ENCODE measurements around the gene SFXN4.
A peak's percentile ranks its signal among the peaks of the same experiment; 100 is the strongest.
"Not testable (repeated sequence)": the region's sequence is repeated elsewhere in the genome, so short reads cannot be mapped to it uniquely, and the experiment has no call there.

SFXN4 gene

DNA sequence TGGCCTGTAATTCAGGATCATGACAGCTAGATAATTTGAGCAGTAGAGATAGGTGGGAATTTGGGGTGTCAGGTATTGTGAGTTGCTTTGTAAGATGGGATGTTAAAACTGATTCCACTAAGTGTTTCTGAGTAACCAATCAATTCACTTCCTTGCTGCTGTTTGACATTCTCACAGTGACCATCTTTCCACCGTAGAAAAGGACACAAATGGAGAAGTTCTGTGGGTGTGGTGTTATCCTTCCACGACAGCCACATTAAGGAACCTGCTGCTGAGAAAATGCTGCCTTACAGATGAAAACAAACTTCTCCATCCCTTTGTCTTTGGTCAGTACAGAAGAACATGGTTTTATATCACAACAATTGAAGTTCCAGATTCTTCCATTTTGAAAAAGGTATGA, 57.7 kb downstream of the SFXN4 start:
- DNase-seq (ENCODE audit: low read depth): not testable (repeated sequence)

DNA sequence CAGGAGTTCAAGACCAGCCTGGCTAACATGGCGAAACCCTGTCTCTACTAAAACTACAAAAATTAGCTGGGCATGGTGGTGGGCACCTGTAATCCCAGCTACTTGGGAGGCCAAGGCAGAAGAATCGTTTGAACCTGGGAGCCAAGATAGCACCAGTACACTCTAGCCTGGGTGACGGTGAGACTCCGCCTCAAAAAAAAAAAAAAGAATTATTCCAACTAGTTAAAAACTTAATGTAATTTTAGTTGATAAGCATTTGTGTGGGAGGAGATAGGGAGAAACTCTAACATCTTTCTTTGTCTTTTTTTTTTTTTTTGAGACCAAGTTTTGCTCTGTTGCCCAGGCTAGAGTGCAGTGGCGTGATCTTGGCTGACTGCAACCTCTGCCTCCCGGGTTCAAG, 58.4 kb downstream of the SFXN4 start:
- not testable (repeated sequence) for DNase-seq (ENCODE audit: low read depth)

DNA sequence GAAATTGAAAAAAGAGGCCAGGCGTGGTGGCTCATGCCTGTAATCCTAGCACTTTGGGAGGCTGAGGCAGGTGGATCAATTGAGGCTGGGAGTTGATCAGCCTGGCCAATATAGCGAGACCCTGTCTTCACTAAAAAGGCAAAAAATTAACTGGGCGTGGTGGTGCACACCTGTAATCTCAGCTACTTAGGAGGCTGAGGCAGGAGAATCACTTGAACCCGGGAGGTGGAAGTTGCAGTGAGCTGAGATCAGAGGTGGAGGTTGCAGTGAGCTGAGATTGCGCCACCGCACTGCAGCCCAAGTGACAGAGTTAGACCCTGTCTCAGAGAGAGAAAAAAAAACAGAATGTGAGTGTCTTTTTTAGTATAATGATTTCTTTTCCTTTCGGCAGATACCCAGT, 59.6 kb downstream of the SFXN4 start:
- DNase-seq (ENCODE audit: low read depth): not testable (repeated sequence)

DNA sequence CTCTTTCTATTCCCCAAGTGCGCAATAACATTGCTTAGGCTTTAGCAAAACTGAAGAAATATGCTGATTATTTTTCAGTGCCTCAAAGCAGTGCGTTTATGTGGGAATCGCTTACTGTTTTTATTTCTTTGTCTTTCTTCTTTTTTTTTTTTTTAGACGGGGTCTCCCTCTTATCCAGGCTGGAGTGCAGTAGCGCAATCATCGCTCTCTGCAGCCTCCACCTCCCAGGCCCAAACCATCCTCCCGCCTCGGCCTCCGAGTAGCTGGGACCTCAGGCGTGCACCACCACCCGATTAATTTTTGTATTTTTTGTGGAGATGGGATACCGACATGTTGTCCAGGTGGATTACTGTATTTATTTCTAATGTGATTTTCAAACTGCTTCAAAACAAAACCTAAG, 60.4 kb downstream of the SFXN4 start:
- no peak for DNase-seq (ENCODE audit: low read depth)

DNA sequence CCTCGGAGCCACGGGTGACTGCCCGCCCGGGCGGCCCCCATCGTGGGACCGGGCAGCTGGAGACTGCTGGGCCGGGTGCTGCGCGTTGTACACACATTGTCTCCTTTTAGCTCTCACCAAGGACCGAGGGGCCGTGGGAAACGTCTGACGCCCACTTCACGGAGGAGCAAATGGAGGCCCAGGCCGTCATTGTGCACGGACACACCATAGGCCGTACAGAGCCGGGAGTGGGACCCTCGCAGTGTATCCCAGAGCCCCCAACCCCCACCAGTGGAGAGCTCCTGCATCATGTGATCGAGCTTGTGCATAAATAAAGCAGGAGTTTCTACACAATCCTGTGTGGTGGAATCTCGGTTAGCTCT, 60.9 kb downstream of the SFXN4 start:
- DNase-seq (ENCODE audit: low read depth): no peak

DNA sequence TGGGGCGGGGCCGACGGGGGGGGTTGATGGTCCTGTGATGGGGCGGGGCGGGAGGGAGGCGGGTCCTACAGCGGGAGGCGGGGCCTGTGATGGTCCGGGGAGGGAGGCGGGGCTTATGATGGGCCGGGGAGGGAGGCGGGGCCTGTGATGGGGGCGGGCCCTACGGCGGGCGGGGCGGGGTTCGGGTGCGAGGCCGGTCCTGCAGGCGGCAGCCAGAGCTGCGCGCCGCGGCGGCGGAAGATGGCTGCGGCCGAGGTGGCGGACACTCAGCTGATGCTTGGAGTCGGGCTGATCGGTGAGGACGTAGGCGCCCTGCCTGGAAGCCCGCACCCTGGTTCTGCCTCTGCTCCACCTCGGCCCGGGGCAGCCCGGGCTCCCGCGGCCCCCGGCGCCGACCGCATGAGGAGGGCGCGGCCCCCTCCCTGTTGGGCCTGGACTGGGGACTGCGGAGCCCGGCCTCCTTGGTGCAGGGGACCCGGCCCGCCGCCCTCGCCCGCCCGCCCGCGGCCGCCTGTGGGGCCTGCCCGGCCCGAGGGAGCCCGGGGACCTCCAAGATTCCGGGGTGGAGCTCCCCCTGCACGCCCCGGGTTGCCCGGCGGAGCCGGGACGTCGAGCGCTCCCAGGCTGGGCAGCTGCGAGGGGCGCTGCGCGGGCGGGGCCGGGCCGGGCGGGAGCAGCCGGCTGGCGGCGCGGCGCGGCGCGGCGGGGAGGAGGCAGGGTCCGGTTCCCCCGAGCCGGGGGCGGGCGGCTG, 61.4 kb downstream of the SFXN4 start, which contains the start of gene DENND10:
TSS of gene DENND10 (plus strand) at position 211 of the 751 bp plus-strand sequence. CDS start at position 241, 30 bp downstream.
- peak; percentile 62 for DNase-seq (ENCODE audit: low read depth)

DNA sequence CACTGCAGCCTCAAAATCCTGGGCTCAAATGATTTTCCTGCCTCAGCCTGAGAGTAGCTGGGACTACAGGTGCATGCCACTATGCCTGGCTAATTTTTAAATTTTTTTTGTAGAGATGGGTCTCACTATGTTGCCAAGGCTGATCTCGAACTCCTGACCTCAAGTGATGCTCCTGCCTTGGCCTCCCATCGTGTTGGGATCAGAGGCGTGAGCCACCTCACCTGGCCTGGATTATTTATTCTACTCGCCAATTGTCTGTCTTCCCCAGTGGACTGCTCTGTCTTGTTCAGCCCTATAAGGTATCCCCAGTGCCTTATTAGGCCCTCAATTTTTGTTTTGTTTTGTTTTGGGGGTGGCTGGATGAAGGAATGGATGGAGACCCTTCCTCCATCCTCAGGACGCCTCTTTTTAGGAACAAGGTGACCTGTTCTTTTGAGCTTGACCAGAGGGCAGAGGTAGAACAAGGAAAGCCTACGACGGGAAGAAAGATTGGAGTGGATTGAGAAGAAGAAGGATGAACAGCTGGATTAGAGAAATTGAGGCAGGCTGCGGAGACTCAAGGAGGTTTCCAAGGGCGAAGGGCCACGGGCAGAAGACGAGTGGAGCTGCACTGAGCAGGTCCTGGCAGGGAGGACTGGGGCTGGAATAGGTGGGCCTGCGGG, 62.1 kb downstream of the SFXN4 start:
- DNase-seq (ENCODE audit: low read depth): no peak

DNA sequence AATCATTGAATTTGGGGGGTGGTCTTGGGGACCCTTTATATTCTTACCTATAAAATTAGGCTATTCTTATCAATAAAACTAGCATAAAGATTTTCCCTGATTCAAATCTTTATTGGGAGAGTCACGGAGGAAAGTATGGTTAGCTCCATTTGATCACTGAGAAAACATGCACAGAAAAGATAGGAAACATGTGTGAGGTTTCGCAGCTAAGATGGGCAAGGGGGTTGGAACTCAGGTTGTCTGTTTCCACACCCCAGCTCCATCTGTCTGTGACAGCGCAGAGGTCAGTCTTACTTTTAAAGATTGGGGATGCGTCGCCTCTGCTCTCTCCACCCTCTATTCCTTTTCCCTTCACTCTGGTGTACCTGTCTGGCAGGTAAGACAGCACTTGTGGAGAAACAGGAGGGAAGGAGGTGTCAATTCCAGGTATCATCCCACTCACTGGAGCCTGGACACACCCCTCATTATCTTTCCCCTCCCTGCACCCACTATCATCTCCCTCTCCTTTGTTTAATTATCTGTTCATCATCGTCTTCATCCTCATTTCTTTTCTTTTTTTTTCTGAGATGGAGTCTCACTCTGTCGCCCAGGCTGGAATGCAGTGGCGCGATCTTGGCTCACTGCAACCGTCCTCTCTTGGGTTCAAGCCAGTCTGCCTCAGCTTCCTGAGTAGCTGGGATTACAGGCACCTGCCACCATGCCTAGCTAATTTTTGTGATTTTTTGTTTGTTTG, 64.0 kb downstream of the SFXN4 start:
- no peak for DNase-seq (ENCODE audit: low read depth)

DNA sequence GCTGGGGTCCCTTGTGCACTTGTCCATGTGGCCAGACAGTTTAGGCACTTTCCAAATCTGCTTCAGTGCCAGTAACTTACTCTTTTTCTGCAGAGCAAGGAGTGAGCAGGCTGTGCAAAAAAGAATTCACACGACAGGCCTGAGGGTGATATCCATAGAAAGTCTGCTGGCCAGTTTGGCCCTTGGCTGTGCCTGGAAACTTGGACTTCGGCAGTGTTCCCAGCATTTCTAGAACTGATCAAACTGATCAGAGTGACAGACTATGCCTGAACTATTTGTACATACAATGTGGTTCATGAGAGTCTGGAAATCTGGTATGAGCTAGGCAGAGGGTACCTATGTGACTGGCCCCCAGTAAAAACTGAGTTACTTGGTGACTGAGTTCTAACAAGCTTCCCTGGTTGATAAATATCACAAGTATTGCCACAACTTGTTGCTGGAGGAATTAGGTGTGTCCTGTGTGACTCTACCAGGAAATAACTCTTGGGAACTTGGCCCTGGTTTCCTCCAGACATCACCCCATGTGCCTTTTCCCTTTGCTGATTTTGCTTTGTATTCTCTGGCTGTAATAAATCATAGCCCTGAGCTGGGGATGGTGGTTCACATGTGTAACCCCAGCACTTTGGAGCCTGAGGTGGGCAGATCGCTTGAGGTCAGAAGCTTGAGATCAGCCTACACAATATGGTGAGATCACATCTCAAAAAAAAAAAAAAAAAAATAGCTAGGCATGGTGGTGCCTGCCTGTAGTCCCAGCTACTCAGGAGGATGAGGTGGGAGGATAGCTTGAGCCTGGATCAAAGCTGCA, 64.9 kb downstream of the SFXN4 start:
- no peak for DNase-seq (ENCODE audit: low read depth)

DNA sequence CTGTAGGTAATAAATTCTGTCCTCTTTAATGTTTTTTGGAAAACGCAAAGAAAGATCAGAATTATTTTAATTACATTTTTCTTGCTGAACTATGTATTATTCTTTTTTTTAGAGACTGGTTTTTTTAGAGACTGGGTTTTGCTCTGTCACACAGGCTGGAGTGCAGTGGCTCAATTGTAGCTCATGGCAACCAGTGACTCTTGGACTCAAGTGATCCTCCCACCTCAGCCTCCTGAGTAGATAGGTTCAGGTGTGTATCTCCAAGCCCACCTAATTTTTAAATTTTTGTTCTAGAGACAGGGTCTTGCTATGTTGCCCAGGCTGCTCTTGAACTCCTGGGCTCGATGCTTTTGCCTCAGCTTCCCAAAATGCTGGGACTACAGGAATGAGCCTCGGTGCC, 66.9 kb downstream of the SFXN4 start:
- no peak for DNase-seq (ENCODE audit: low read depth)

DNA sequence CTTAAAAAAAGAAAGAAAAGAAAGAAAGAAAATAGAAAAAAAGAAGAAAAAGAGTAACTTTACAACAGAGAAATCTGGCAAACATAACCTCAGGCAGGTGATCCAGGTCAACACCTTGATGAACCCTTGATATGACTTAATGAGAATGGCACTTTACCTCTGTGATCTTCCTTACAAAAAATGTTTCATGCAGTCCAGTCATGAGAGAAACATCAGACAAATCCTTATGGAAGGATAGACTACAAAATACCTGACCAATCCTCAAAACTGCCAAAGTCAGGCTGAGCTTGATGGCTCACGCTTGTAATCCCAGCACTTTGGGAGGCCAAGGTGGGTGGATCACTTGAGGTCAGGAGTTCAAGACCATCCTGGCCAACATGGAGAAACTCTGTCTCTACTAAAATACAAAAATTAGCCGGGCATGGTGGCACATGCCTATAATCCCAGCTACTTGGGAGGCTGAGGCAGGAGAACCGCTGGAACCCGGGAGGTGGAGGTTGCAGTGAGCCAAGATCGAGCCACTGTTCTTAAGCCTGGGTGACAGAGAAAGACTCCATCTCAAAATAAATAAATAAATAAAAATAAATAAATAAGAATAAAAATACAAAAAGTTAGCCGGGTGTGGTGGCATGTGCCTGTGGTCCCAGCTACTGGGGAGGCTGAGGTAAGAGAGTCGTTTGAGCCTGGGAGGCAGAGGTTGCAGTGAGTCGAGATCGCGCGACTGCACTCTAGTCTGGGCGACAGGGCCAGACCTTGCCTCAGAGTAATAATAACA, 68.7 kb downstream of the SFXN4 start:
- DNase-seq (ENCODE audit: low read depth): not testable (repeated sequence)

DNA sequence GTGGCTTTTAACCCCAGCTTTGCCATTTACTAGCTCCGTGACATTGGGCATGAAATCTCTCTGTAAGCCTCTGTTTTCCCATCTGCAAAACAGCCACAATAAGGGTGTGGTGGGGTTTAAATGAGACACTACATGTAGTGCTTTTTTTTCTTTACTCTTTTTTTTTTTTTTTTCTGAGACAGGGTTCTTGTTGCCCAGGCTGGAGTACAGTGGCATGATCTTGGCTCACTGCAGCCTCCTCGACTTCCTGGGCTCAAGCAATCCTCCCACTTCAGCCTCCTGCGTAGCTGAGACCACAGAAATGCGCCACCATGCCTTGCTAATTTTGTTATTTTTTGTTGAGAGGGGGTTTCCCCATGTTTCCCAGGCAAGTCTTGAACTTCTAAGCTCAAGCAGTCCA, 69.9 kb downstream of the SFXN4 start:
- no peak for DNase-seq (ENCODE audit: low read depth)

DNA sequence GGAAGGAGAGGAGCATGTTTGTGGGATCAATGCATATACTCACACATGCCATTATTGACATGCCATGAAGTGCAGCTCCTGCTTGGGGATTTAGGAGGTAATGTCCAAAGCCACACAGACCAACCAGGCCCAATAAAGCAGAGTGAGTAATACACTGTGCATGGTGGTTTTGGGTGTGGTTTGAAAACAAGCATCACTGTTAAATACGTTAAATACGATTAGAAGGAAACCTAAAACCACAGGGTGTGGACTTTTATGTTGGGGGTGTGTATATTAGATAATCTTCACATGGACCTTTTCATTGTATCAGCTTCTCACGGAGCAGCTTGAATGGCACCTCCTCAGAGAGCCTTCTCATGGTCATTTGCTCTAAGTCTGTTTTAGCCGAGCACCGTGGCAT, 74.5 kb downstream of the SFXN4 start:
- DNase-seq (ENCODE audit: low read depth): no peak

Data from stimulated activated CD8-positive, alpha-beta memory T cell treated with anti-CD3 and anti-CD28 coated beads, Interleukin-15, amount 100 ng/mL, for 24 hours (primary cell).